Measurements from ENCODE around the gene TMEM89.
A peak's percentile ranks its signal among the peaks of the same experiment; 100 is the strongest.

TMEM89 gene

DNA sequence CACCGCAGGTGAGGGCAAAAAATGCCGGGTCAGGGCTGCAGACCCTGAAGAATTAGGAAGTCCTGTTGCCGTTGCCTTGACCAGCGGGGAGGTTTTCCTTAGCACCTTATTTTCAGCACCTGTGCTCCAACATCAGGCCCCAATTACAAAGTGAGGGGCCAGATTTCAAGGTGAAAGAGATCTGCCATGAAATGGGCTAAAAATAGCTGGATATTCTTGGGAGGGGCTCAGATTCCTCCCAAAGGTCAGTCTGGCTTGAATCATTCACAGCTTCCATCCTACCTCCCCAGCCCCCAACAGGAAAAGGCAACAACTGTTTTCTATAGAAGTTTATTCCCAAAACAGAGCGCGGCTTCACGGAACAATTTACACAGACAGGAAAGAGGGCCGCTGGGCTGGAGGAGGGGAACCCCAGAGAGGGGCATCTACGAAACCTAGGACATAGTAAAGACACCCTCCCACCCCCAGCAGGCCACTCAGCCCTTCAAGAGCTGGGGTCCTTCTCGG, 14.6 kb upstream of the TMEM89 start:
- POLR2A ChIA-PET, result interaction anchor here (0.5 to 3.1 kb wide), 9 partner anchors 18 to 167 kb away, joined by 3 to 25 read pairs (median 5); partner anchors contain the start of genes CELSR3 and PFKFB4
- TF ChIP-seq, protein P1, sequence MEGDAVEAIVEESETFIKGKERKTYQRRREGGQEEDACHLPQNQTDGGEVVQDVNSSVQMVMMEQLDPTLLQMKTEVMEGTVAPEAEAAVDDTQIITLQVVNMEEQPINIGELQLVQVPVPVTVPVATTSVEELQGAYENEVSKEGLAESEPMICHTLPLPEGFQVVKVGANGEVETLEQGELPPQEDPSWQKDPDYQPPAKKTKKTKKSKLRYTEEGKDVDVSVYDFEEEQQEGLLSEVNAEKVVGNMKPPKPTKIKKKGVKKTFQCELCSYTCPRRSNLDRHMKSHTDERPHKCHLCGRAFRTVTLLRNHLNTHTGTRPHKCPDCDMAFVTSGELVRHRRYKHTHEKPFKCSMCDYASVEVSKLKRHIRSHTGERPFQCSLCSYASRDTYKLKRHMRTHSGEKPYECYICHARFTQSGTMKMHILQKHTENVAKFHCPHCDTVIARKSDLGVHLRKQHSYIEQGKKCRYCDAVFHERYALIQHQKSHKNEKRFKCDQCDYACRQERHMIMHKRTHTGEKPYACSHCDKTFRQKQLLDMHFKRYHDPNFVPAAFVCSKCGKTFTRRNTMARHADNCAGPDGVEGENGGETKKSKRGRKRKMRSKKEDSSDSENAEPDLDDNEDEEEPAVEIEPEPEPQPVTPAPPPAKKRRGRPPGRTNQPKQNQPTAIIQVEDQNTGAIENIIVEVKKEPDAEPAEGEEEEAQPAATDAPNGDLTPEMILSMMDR (IDR thresholded peaks at IDR 0.05; ENCODE audit: insufficient read depth, low read length, missing control alignments), result no peak
- CTCF ChIA-PET, result interaction anchor here (0.6 to 9.1 kb wide), 32 partner anchors 8 to 253 kb away, joined by 3 to 88 read pairs (median 6); partner anchors contain the start of genes CCDC51, CELSR3, IP6K2 and NCKIPSD
- no peak for DNase-seq (ENCODE audit: low read depth, low spot score)
- peak overlapping the region; percentile 84 for H3K4me3 ChIP-seq (ENCODE audit: low read depth, low read length)

DNA sequence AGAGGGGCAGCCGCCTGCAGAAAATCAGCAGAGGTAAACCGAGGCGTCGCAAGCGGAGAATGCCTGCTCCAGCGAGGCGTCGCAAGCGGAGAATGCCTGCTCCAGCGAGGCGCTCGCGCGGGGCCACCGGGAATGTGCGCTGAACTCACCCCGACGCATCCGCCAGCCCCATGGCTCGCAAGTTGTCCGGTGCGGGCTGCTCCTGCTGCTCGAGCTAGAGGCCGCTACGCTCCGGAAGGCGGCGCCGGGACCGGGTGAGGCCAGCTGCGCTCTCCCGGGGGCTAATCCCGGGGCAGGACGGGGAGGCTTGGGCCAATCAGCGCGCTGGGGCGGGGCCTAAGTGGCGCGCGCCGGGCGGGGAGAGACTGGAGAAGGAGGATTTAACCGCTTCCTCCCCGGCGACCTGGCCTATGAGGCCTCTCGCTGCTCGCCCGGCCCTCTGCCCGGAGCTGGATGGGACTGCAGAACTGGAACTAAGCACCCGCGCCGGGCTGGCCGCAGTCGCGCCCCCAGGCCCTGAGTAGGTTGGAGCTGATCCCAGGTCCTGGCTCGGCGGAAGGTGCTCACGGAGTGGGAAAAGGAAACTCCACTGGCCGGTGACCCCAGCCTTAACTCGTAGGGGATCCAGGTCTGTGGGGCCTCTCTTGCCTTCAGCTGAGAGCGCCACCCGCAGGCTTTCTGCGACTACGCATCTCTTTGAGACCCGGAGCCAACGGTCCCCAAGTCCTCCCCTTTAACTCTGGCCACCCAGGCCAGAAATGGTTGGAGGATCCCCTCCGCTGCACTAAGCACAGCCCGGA, 13.9 kb upstream of the TMEM89 start, which contains the start of gene SLC26A6:
Gene SLC26A6 (minus strand): TSS at position 240 of the 800 bp plus-strand sequence. CDS start 68 bp downstream, at position 172.
- TF ChIP-seq, protein P1 (IDR thresholded peaks at IDR 0.05; ENCODE audit: insufficient read depth, low read length, missing control alignments), result peak; percentile 67
- DNase-seq (ENCODE audit: low read depth, low spot score), result peak; percentile 56
- POLR2A ChIA-PET, result interaction anchor here (0.5 to 3.1 kb wide), 15 partner anchors 12 to 547 kb away, joined by 3 to 25 read pairs (median 3); partner anchors contain the start of genes CELSR3 and PFKFB4
- peak within 1 kb of the TSS; percentile 84 for H3K4me3 ChIP-seq (ENCODE audit: low read depth, low read length)
- CTCF ChIA-PET, result interaction anchor here (0.8 to 9.1 kb wide), 34 partner anchors 9 to 458 kb away, joined by 3 to 88 read pairs (median 6); partner anchors contain the start of genes CCDC51, CELSR3, IP6K2 and NCKIPSD

DNA sequence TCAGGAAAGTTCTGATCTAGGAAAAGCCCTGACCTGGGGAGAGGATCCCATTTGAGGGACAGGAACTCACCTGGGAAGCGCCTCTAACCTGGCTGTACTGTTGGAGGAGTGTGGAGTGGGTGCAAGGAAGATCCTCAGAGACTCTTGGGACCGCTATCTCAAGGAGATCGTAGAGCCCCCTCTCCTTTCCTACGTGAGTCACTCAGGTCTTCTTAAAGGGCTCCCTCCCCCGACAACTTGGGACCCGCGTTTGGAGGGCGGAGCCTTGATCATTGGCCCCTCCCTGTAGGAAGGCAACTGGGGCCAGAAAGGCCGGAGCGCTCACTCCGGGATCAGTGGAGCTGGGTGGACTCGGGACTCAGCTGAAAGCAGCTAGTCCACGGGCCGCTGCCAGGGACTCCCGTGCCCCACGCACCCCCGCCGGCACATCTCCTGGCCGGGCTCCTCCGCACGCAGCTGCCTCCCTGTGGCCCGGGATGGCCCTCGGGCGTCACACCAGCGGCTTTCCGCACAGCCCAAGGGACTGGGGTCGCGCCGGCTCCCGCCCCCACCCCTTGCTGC, 13.2 kb upstream of the TMEM89 start:
- peak overlapping the region; percentile 84 for H3K4me3 ChIP-seq (ENCODE audit: low read depth, low read length)
- DNase-seq (ENCODE audit: low read depth, low spot score), result no peak
- TF ChIP-seq, protein P1 (IDR thresholded peaks at IDR 0.05; ENCODE audit: insufficient read depth, low read length, missing control alignments), result no peak
- CTCF ChIA-PET, result interaction anchor here (0.7 to 9.1 kb wide), 31 partner anchors 10 to 459 kb away, joined by 3 to 88 read pairs (median 6); partner anchors contain the start of genes CCDC51, CELSR3, IP6K2 and NCKIPSD
- POLR2A ChIA-PET, result interaction anchor here (0.6 to 3.1 kb wide), 13 partner anchors 12 to 98 kb away, joined by 3 to 25 read pairs (median 4); partner anchors contain the start of genes CELSR3 and PFKFB4

DNA sequence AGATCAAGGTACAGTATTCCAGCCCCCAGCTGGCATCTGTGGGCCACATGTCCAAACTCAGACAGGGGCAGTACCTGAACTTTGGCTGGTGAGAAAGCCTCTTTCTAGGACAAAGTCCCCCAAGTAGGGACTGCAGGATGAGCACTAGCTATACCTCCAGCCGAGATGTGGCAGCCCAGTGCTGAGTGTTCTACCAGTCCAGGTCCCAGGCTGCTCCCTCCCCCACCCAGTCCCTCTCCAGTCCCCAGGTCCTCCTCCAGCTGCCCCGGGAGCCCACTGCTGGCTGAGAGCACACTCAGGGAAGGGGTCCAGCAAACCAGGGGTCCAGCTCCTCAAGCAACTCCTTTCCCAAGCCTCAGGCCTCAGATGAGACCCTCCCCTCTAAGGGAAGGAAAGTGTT, 12.2 kb upstream of the TMEM89 start:
- ChIA-PET POLR2A (interaction anchor here (2.4 to 3.1 kb wide), 2 partner anchors 30 to 77 kb away, joined by 10 to 25 read pairs; partner anchors contain the start of genes CELSR3 and PFKFB4), CTCF (interaction anchor here (0.7 to 9.1 kb wide), 11 partner anchors 10 to 198 kb away, joined by 3 to 88 read pairs (median 14); partner anchors contain the start of genes CELSR3, PFKFB4, TMEM89 and UCN2)
- TF ChIP-seq, protein P1 (IDR thresholded peaks at IDR 0.05; ENCODE audit: insufficient read depth, low read length, missing control alignments), result no peak
- DNase-seq (ENCODE audit: low read depth, low spot score), result no peak
- peak overlapping the region; percentile 84 for H3K4me3 ChIP-seq (ENCODE audit: low read depth, low read length)

DNA sequence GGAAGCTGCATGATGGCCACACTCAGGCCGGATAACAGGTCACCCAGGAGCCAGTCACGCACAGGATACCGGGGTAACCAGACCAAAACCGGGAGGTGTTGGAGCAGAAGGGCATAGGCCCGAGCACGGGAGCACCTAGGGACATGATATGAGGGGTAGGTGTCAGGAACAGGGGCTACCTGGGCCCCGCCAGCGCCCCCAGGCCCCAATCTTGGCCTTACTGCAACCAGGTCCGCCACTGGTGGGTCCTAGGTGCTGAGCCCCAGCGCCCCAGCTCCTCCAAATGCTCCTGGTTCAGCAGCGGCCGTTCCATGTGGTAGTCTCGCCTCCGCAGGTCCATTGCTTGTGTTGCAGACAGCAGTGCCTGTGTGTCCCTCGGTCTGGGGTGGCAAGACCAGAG, 11.7 kb upstream of the TMEM89 start:
- ChIA-PET CTCF (interaction anchor here (1.4 to 9.1 kb wide), 6 partner anchors 9 to 197 kb away, joined by 4 to 88 read pairs (median 38); partner anchors contain the start of genes CELSR3, PFKFB4, TMEM89 and UCN2), POLR2A (interaction anchor here (3.1 kb wide), 1 partner anchor 30 kb away, joined by 25 read pairs; the partner anchor contains the start of gene CELSR3)
- no peak for DNase-seq (ENCODE audit: low read depth, low spot score)
- TF ChIP-seq, protein P1 (IDR thresholded peaks at IDR 0.05; ENCODE audit: insufficient read depth, low read length, missing control alignments), result no peak
- H3K4me3 ChIP-seq (ENCODE audit: low read depth, low read length), result no peak overlapping the region

Data from AG04449 (cell line).